CD14-positive monocyte (primary cell): ENCODE measurements around the gene CTDNEP1. TPM values are rescaled to one million over a fixed set of nuclear protein-coding genes. Genes with fewer than 3 reads are reported as not detected.

Experiments
- DNase-seq, 3 donors: peaks; one replicate each; pipeline ENCODE4 v3.0.0-alpha.2; 2011 to 2022
- H2AFZ ChIP-seq: 2 replicates; pipeline ENCODE4 v1.6.0; 2012; ENCODE audit warnings: mild to moderate bottlenecking, low read depth, low read length, inconsistent platforms; ENCODE audit not compliant: insufficient read depth, poor library complexity, severe bottlenecking
- H3K27ac ChIP-seq, 2 donors: 1 replicate in 1 of 2; 2 replicates in 1 of 2; pipeline ENCODE4 v1.5.1; 2012 to 2013; ENCODE audit warnings: low read length in 2 of 2, control low read depth in 1 of 2, inconsistent platforms in 1 of 2, low read depth in 1 of 2, mild to moderate bottlenecking in 1 of 2
- H3K27me3 ChIP-seq, 2 donors: one replicate each; pipeline versions ENCODE4 v1.6.0 to v1.6.1; 2011 to 2013; ENCODE audit warnings: low read length in 2 of 2; ENCODE audit not compliant: control insufficient read depth in 2 of 2, insufficient read depth in 2 of 2
- H3K36me3 ChIP-seq, 2 donors: replicated peaks in 1 of 2; 1 replicate in 1 of 2; 2 replicates in 1 of 2; pipeline versions ENCODE4 v1.5.1 to v1.6.1; 2012 to 2013; ENCODE audit warnings: low read length in 2 of 2, control low read depth in 1 of 2, inconsistent platforms in 1 of 2, mild to moderate bottlenecking in 1 of 2; ENCODE audit not compliant: insufficient read depth in 2 of 2, control insufficient read depth in 1 of 2
- H3K4me1 ChIP-seq, 2 donors: 1 replicate in 1 of 2; 2 replicates in 1 of 2; pipeline versions ENCODE4 v1.5.1 to v1.6.1; 2012 to 2013; ENCODE audit warnings: low read length in 2 of 2, control low read depth in 1 of 2, inconsistent platforms in 1 of 2, mild to moderate bottlenecking in 1 of 2, moderate library complexity in 1 of 2; ENCODE audit not compliant: insufficient read depth in 2 of 2, control insufficient read depth in 1 of 2
- H3K4me2 ChIP-seq: replicated peaks from 2 replicates; pipeline ENCODE3; 2012; ENCODE audit warnings: low read length, moderate library complexity, mild to moderate bottlenecking; ENCODE audit not compliant: poor library complexity, severe bottlenecking; ENCODE audit errors: extremely low read depth
- H3K4me3 ChIP-seq, 3 experiments: fragments of 200-600 bp in 1 of 3; sonication (generic) in 1 of 3; replicated peaks in 1 of 3; 1 replicate in 2 of 3; 2 replicates in 1 of 3; pipeline ENCODE4 v1.5.1; 2011 to 2013; ENCODE audit warnings: low read length in 3 of 3, mild to moderate bottlenecking in 3 of 3, control low read depth in 2 of 3, low read depth in 2 of 3, inconsistent platforms in 1 of 3, moderate library complexity in 1 of 3
- H3K79me2 ChIP-seq: 2 replicates; pipeline ENCODE4 v1.6.0; 2012; ENCODE audit warnings: mild to moderate bottlenecking, control low read depth, inconsistent platforms, low read length, moderate library complexity; ENCODE audit not compliant: insufficient read depth
- H3K9ac ChIP-seq: 2 replicates; pipeline ENCODE4 v1.6.0; 2017; ENCODE audit warnings: low read length, mild to moderate bottlenecking; ENCODE audit not compliant: insufficient read depth, poor library complexity, severe bottlenecking
- H3K9me3 ChIP-seq, 2 donors: replicated peaks in 1 of 2; 1 replicate in 1 of 2; 2 replicates in 1 of 2; pipeline versions ENCODE4 v1.5.1 to v1.6.1; 2012 to 2013; ENCODE audit warnings: low read length in 2 of 2, control low read depth in 1 of 2; ENCODE audit not compliant: control insufficient read depth in 1 of 2, insufficient read depth in 1 of 2
- H4K20me1 ChIP-seq: 2 replicates; pipeline ENCODE4 v1.6.0; 2012; ENCODE audit warnings: mild to moderate bottlenecking, low read length, control low read depth, moderate library complexity; ENCODE audit not compliant: insufficient read depth
- H3K27ac Mint-ChIP-seq, 7 donors: one replicate each; pipeline ENCODE4 v1.8.0; 2020; ENCODE audit warnings: mild to moderate bottlenecking in 7 of 7, mixed read lengths in 7 of 7, moderate library complexity in 6 of 7, inconsistent platforms in 2 of 7
- H3K27me3 Mint-ChIP-seq, 3 donors: one replicate each; pipeline ENCODE4 v1.8.0; 2021 to 2022; ENCODE audit warnings: low read depth in 3 of 3, mild to moderate bottlenecking in 3 of 3, mixed read lengths in 3 of 3, moderate library complexity in 3 of 3, inconsistent platforms in 1 of 3
- H3K36me3 Mint-ChIP-seq, 2 donors: one replicate each; pipeline ENCODE4 v1.8.0; 2020; ENCODE audit warnings: mixed read lengths in 2 of 2, inconsistent platforms in 1 of 2, mild to moderate bottlenecking in 1 of 2
- H3K4me1 Mint-ChIP-seq: one replicate; pipeline ENCODE4 v1.8.0; 2020; ENCODE audit warnings: mild to moderate bottlenecking, mixed read lengths
- H3K4me3 Mint-ChIP-seq, 2 donors: one replicate each; pipeline ENCODE4 v1.8.0; 2020; ENCODE audit warnings: mild to moderate bottlenecking in 2 of 2, mixed read lengths in 2 of 2, moderate library complexity in 1 of 2
- H3K9me3 Mint-ChIP-seq, 7 donors: one replicate each; pipeline ENCODE4 v1.8.0; 2020 to 2022; ENCODE audit warnings: mixed read lengths in 7 of 7, mild to moderate bottlenecking in 6 of 7, moderate library complexity in 6 of 7, inconsistent platforms in 2 of 7
- WGBS: methylation state at CpG from one replicate; pipeline ENCODE4 v1.1.5; 2013; ENCODE audit warnings: missing lambda C conversion rate; ENCODE audit not compliant: insufficient coverage; 5-methylcytosine and 5-hydroxymethylcytosine counted together
- intact Hi-C, 2 donors: fragments of 100-400 bp; cut with micrococcal nuclease; formaldehyde crosslinking; loops; one replicate each; pipeline versions ENCODE4 v1.15.0 to v1.15.1; 2023
- polyA plus RNA-seq, 3 donors: library from polyadenylated mRNA; depleted of rRNA in 1 of 3; unstranded in 2 of 3; stranded (reverse) in 1 of 3; fragments of 300-500 nt in 2 of 3; fragments of >200 nt in 1 of 3; fragmentation: Illumina TruSeq in 2 of 3; gene quantifications; 1 replicate in 2 of 3; 2 replicates in 1 of 3; pipeline ENCODE4 v1.2.3, GENCODE V29; 2012 to 2021
- TF ChIP-seq, protein P1 (sequence below): fragments of 200-600 bp; IDR thresholded peaks from one replicate; pipeline ENCODE4 v1.8.0; 2022; ENCODE audit warnings: antibody characterized with exemption, mild to moderate bottlenecking

Gene CTDNEP1
- polyA plus RNA-seq, 3 donors = 29.5 to 198 (median 38.3) TPM

GRCh38 chr17:7224110-7224509 is 27.4 kb downstream of the CTDNEP1 start:
- peaks cover 19 to 27% of the 10 kb centered on the region in 2 donors for H3K4me1 ChIP-seq
- no peak overlapping the region for H3K9ac ChIP-seq
- H4K20me1 ChIP-seq = peaks cover 18% of the 10 kb centered on the region
- peak overlapping the region in 1 of 7 donors; percentile 46 for H3K27ac Mint-ChIP-seq
- H3K36me3 Mint-ChIP-seq = peaks cover 66 to 78% of the 10 kb centered on the region in 2 donors
- TF ChIP-seq, protein P1, sequence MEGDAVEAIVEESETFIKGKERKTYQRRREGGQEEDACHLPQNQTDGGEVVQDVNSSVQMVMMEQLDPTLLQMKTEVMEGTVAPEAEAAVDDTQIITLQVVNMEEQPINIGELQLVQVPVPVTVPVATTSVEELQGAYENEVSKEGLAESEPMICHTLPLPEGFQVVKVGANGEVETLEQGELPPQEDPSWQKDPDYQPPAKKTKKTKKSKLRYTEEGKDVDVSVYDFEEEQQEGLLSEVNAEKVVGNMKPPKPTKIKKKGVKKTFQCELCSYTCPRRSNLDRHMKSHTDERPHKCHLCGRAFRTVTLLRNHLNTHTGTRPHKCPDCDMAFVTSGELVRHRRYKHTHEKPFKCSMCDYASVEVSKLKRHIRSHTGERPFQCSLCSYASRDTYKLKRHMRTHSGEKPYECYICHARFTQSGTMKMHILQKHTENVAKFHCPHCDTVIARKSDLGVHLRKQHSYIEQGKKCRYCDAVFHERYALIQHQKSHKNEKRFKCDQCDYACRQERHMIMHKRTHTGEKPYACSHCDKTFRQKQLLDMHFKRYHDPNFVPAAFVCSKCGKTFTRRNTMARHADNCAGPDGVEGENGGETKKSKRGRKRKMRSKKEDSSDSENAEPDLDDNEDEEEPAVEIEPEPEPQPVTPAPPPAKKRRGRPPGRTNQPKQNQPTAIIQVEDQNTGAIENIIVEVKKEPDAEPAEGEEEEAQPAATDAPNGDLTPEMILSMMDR = no peak
- peaks cover 52 to 78% of the 10 kb centered on the region in 2 donors for H3K36me3 ChIP-seq
- H3K27ac ChIP-seq = no peak overlapping the region
- no peak overlapping the region for H3K4me3 ChIP-seq
- H3K4me2 ChIP-seq = no peak overlapping the region
- H3K9me3 Mint-ChIP-seq = peaks cover 0 to 2% (median 0%) of the 10 kb centered on the region in 7 donors
- H3K27me3 ChIP-seq = no peaks in the 10 kb centered on the region
- H3K27me3 Mint-ChIP-seq = peaks cover 0 to 2% (median 2%) of the 10 kb centered on the region in 3 donors
- H3K79me2 ChIP-seq = peaks cover 21% of the 10 kb centered on the region
- no peaks in the 10 kb centered on the region for H3K9me3 ChIP-seq
- H3K4me3 Mint-ChIP-seq = no peak overlapping the region
- intact Hi-C loops = loop anchor here (5.0 kb wide), 1 partner anchor 73 kb away; no protein-coding TSS in a partner anchor
- no peak for DNase-seq
- WGBS = 96% methylated on average over 8 of the region's 10 CpGs
- no peak overlapping the region for H2AFZ ChIP-seq
- peaks cover 25% of the 10 kb centered on the region for H3K4me1 Mint-ChIP-seq

GRCh38 chr17:7223375-7223774 is 28.2 kb downstream of the CTDNEP1 start:
- Mint-ChIP-seq H3K9me3 (peaks cover 0 to 2% (median 0%) of the 10 kb centered on the region in 7 donors), H3K36me3 (peaks cover 59 to 70% of the 10 kb centered on the region in 2 donors), H3K27me3 (peaks cover 0 to 2% (median 2%) of the 10 kb centered on the region in 3 donors), H3K4me3 (no peak overlapping the region), H3K4me1 (peaks cover 32% of the 10 kb centered on the region), H3K27ac (peak overlapping the region in 1 of 7 donors; percentile 46)
- 92% methylated on average over 2 of the region's 4 CpGs for WGBS
- no peaks in the 10 kb centered on the region for H3K27me3 ChIP-seq
- DNase-seq = no peak
- peaks cover 21% of the 10 kb centered on the region for H3K79me2 ChIP-seq
- no peak overlapping the region for H3K4me3 ChIP-seq
- peaks cover 27 to 34% of the 10 kb centered on the region in 2 donors for H3K4me1 ChIP-seq
- H3K9me3 ChIP-seq = no peaks in the 10 kb centered on the region
- no peak overlapping the region for H2AFZ ChIP-seq
- H4K20me1 ChIP-seq = peaks cover 18% of the 10 kb centered on the region
- H3K36me3 ChIP-seq = peaks cover 48 to 70% of the 10 kb centered on the region in 2 donors
- intact Hi-C loops = loop anchor here (5.0 kb wide), 1 partner anchor 74 kb away; no protein-coding TSS in a partner anchor
- no peak overlapping the region for H3K4me2 ChIP-seq
- H3K9ac ChIP-seq = no peak overlapping the region
- no peak overlapping the region for H3K27ac ChIP-seq
- TF ChIP-seq, protein P1 = no peak
